Trophoblast cell (in vitro differentiated cells and primary cell): ENCODE results near the gene CCDC97.
A peak's percentile ranks its signal among the peaks of the same experiment; 100 is the strongest.

Experiments
- DNase-seq, 2 donors: peaks; one replicate each; pipeline ENCODE4 v3.0.0-alpha.2; 2016
- H2AFZ ChIP-seq: 2 replicates; pipeline ENCODE4 v1.6.1; 2013; ENCODE audit warnings: low read length, moderate library complexity, mild to moderate bottlenecking; ENCODE audit not compliant: insufficient read depth, poor library complexity
- H2AK5ac ChIP-seq: 2 replicates; pipeline ENCODE4 v1.6.1; 2013; ENCODE audit warnings: mild to moderate bottlenecking, low read length
- H2BK120ac ChIP-seq: 2 replicates; pipeline ENCODE4 v1.6.1; 2013; ENCODE audit warnings: low read length, mild to moderate bottlenecking, moderate library complexity; ENCODE audit not compliant: insufficient read depth, poor library complexity
- H2BK12ac ChIP-seq: 2 replicates; pipeline ENCODE4 v1.6.1; 2013; ENCODE audit warnings: mild to moderate bottlenecking, low read length, moderate library complexity
- H2BK5ac ChIP-seq: 2 replicates; pipeline ENCODE4 v1.6.1; 2013; ENCODE audit warnings: low read length, low read depth, moderate library complexity, mild to moderate bottlenecking; ENCODE audit not compliant: poor library complexity
- H3K14ac ChIP-seq: 2 replicates; pipeline ENCODE4 v1.6.1; 2013; ENCODE audit warnings: mild to moderate bottlenecking, low read length
- H3K18ac ChIP-seq: 2 replicates; pipeline ENCODE4 v1.6.1; 2013; ENCODE audit warnings: mild to moderate bottlenecking, low read length
- H3K23ac ChIP-seq: 2 replicates; pipeline ENCODE4 v1.6.1; 2013; ENCODE audit warnings: low read length
- H3K27ac ChIP-seq: 2 replicates; pipeline ENCODE4 v1.5.1; 2013; ENCODE audit warnings: low read depth, mild to moderate bottlenecking, inconsistent platforms, low read length, moderate library complexity
- H3K27me3 ChIP-seq: 2 replicates; pipeline ENCODE4 v1.6.1; 2013; ENCODE audit warnings: inconsistent platforms, mild to moderate bottlenecking, low read length, moderate library complexity; ENCODE audit not compliant: insufficient read depth
- H3K36me3 ChIP-seq, 2 experiments: 1 replicate in 1 of 2; 2 replicates in 1 of 2; pipeline ENCODE4 v1.6.1; 2013; ENCODE audit warnings: low read length in 2 of 2, mild to moderate bottlenecking in 2 of 2, moderate library complexity in 1 of 2; ENCODE audit not compliant: insufficient read depth in 2 of 2, control insufficient read depth in 1 of 2
- H3K4ac ChIP-seq: 2 replicates; pipeline ENCODE4 v1.6.1; 2013; ENCODE audit warnings: low read depth, mild to moderate bottlenecking, low read length, moderate library complexity
- H3K4me1 ChIP-seq, 2 experiments: 1 replicate in 1 of 2; 2 replicates in 1 of 2; pipeline ENCODE4 v1.6.1; 2013; ENCODE audit warnings: low read length in 2 of 2, mild to moderate bottlenecking in 2 of 2, moderate library complexity in 1 of 2; ENCODE audit not compliant: insufficient read depth in 2 of 2, control insufficient read depth in 1 of 2
- H3K4me2 ChIP-seq: 2 replicates; pipeline ENCODE4 v1.6.1; 2013; ENCODE audit warnings: inconsistent platforms, mild to moderate bottlenecking, low read length, moderate library complexity
- H3K4me3 ChIP-seq: 2 replicates; pipeline ENCODE4 v1.5.1; 2013; ENCODE audit warnings: mild to moderate bottlenecking, low read depth, low read length, inconsistent platforms
- H3K79me1 ChIP-seq: one replicate; pipeline ENCODE4 v1.6.1; 2013; ENCODE audit warnings: low read length
- H3K79me2 ChIP-seq: 2 replicates; pipeline ENCODE4 v1.6.1; 2013; ENCODE audit warnings: low read length, mild to moderate bottlenecking; ENCODE audit not compliant: control insufficient read depth, insufficient read depth, poor library complexity
- H3K9ac ChIP-seq: 2 replicates; pipeline ENCODE4 v1.6.1; 2013; ENCODE audit warnings: mild to moderate bottlenecking, low read length
- H3K9me3 ChIP-seq: 2 replicates; pipeline ENCODE4 v1.6.1; 2013; ENCODE audit warnings: low read depth, mild to moderate bottlenecking, control low read depth, inconsistent platforms, low read length; ENCODE audit not compliant: insufficient read depth
- H4K12ac ChIP-seq: 2 replicates; pipeline ENCODE4 v1.6.1; 2013; ENCODE audit warnings: low read depth, mild to moderate bottlenecking, low read length, moderate library complexity
- H4K8ac ChIP-seq: 2 replicates; pipeline ENCODE4 v1.6.1; 2013; ENCODE audit warnings: low read depth, mild to moderate bottlenecking, low read length, moderate library complexity
- H4K91ac ChIP-seq: one replicate; pipeline ENCODE4 v1.6.1; 2013; ENCODE audit warnings: low read depth, mild to moderate bottlenecking, low read length, moderate library complexity
- WGBS: extraction: QIAGEN DNeasy Blood & Tissue Kit; methylation state at CpG from one replicate; pipeline ENCODE4 v1.1.7; 2013; ENCODE audit warnings: missing lambda C conversion rate; ENCODE audit not compliant: insufficient read length, insufficient coverage; ENCODE audit errors: extremely low coverage; 5-methylcytosine and 5-hydroxymethylcytosine counted together

The CCDC97 gene

DNA sequence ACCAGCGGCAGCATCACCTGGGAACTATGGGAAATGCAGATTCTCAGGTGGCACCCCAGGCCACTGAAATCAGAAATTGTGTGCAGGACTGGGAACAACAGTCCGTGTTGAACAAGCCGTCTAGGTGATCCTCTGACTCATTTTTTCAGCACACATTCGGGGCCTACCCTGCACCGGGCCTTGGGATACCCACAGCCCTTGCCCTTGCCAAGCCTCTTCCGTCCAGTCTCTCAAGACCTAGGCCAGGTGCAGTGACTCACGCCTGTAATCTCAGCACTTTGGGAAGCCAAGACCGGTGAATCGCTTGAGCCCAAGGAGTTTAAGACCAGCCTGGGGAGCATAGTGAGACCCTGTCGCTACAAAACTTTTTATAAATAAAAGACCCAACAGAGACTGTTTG lies 25.5 kb downstream of the CCDC97 start:
- H3K4ac ChIP-seq, result no peak overlapping the region
- H3K9me3 ChIP-seq, result peaks cover 3% of the 10 kb centered on the region
- H3K79me2 ChIP-seq, result no peaks in the 10 kb centered on the region
- no peak overlapping the region for H2BK120ac ChIP-seq
- no peak overlapping the region for H3K14ac ChIP-seq
- H3K23ac ChIP-seq, result no peak overlapping the region
- no peak overlapping the region for H3K27ac ChIP-seq
- DNase-seq, result peak in 1 of 2 donors; percentile 27
- H2AK5ac ChIP-seq, result no peak overlapping the region
- H3K4me3 ChIP-seq, result no peak overlapping the region
- no peak overlapping the region for H2BK5ac ChIP-seq
- no CpG with 5 or more reads among the region's 10 CpGs for WGBS
- no peak overlapping the region for H2BK12ac ChIP-seq
- H4K12ac ChIP-seq, result no peak overlapping the region
- no peaks in the 10 kb centered on the region for H3K27me3 ChIP-seq
- H3K36me3 ChIP-seq, result peaks cover 55 to 59% of the 10 kb centered on the region in 2 experiments
- no peaks in the 10 kb centered on the region for H3K4me1 ChIP-seq
- H4K8ac ChIP-seq, result no peak overlapping the region
- H3K79me1 ChIP-seq, result no peaks in the 10 kb centered on the region
- no peak overlapping the region for H2AFZ ChIP-seq
- H3K18ac ChIP-seq, result no peak overlapping the region
- no peak overlapping the region for H3K9ac ChIP-seq
- no peak overlapping the region for H3K4me2 ChIP-seq
- H4K91ac ChIP-seq, result no peak overlapping the region

DNA sequence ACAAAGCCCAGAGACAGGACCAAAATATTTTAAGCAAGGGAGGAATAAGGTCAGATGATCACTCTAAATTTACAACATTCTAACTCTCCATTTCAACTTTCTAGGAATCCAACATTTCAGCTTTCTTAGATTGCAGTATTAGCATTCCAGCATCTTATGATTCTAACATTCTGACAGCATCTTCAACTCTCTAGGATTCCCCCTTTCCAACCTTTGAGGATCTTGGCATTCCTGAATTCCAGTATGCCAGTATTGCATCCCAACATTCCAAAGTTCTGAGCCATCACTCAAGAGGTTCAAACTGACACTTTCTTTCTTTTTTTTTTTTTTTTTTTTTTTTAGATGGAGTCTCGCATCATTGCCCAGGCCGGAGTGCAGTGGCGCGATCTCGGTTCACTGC lies 30.0 kb downstream of the CCDC97 start:
- H3K36me3 ChIP-seq, result peaks cover 60 to 70% of the 10 kb centered on the region in 2 experiments
- no peaks in the 10 kb centered on the region for H3K4me1 ChIP-seq
- no peak overlapping the region for H2AK5ac ChIP-seq
- H3K9me3 ChIP-seq, result no peaks in the 10 kb centered on the region
- H4K91ac ChIP-seq, result no peak overlapping the region
- no peak overlapping the region for H3K4me3 ChIP-seq
- WGBS, result no CpG with 5 or more reads among the region's 5 CpGs
- DNase-seq, result peak; percentile 51 to 93
- no peak overlapping the region for H3K18ac ChIP-seq
- no peak overlapping the region for H3K27ac ChIP-seq
- no peak overlapping the region for H3K9ac ChIP-seq
- H3K79me2 ChIP-seq, result no peaks in the 10 kb centered on the region
- no peak overlapping the region for H3K23ac ChIP-seq
- no peak overlapping the region for H2BK120ac ChIP-seq
- H3K14ac ChIP-seq, result no peak overlapping the region
- H3K4ac ChIP-seq, result no peak overlapping the region
- H3K4me2 ChIP-seq, result no peak overlapping the region
- no peak overlapping the region for H4K12ac ChIP-seq
- no peak overlapping the region for H2BK5ac ChIP-seq
- no peak overlapping the region for H2BK12ac ChIP-seq
- no peaks in the 10 kb centered on the region for H3K27me3 ChIP-seq
- H4K8ac ChIP-seq, result no peak overlapping the region
- H2AFZ ChIP-seq, result no peak overlapping the region
- H3K79me1 ChIP-seq, result no peaks in the 10 kb centered on the region

DNA sequence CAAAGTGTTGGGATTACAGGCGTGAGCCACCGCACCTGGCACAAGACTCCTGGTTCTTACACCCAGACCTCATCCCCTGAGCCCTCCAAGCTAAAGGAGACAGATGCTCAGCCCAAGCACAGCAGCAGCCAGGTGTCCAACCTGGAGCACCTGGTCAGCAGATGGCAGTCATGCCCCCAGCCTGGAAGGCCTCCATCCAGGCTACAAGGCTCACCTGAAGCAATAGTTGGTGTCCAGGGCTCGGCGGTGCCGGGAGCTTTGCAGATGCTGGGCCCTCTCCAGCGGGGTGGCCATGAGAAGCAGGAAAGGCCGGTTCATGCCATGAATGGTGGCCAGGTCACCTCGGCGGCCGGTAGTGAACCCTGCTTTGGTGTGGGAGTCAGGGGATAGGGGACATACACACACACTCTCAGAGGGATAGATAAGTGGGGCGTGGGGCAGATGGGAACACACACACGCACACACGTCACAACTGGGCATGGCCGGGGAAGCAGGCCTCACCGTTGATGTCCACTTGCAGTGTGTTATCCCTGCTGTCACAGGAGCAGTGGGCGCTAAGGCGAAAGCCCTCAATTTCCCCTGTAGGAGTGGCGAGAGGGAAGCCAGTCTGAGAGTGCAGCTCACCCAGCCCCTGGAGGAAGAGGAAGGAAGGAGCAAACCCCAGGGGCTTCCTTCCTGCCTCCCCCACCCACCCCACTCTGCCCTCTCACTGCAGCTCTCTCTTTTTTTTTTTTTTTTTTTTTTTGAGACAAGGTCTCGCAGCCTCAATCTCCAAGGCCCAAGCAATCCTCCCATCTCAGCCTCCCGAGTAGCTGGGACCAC lies 31.9 kb downstream of the CCDC97 start:
- Histone ChIP-seq H2BK12ac (no peak overlapping the region), H3K14ac (no peak overlapping the region), H3K4ac (no peak overlapping the region), H3K9ac (no peak overlapping the region), H2AK5ac (no peak overlapping the region), H4K12ac (no peak overlapping the region), H3K23ac (no peak overlapping the region), H3K79me1 (no peaks in the 10 kb centered on the region), H4K91ac (no peak overlapping the region), H3K4me3 (no peak overlapping the region), H3K4me2 (no peak overlapping the region), H3K27me3 (no peaks in the 10 kb centered on the region), H2BK5ac (no peak overlapping the region), H2BK120ac (no peak overlapping the region), H4K8ac (no peak overlapping the region), H3K79me2 (no peaks in the 10 kb centered on the region), H3K4me1 (no peaks in the 10 kb centered on the region), H3K18ac (no peak overlapping the region), H3K27ac (no peak overlapping the region), H3K36me3 (peaks cover 61 to 73% of the 10 kb centered on the region in 2 experiments), H3K9me3 (no peaks in the 10 kb centered on the region), H2AFZ (no peak overlapping the region)
- DNase-seq, result peak; percentile 67 to 77
- WGBS, result no CpG with 5 or more reads among the region's 20 CpGs

DNA sequence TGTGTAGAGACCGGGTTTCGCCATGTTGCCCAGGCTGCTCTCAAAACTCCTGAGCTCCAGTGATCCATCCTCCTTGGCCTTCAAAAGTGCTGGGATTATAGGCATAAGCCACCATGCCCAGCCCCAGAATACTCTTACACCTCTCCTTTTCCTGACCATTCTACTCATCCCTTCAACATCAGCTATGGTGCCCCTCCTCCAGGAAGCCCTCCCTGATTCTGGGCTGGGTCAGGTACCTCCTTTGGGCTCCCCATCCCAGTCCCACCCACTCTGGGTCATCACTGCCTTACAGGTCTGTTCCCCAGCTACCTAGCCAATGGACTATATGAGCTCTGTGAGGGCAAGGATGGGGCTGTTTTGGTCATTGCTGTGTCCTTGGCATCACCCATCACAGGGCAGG lies 34.2 kb downstream of the CCDC97 start:
- Histone ChIP-seq H2AK5ac (no peak overlapping the region), H2BK120ac (no peak overlapping the region), H3K36me3 (peaks cover 57 to 65% of the 10 kb centered on the region in 2 experiments), H3K18ac (no peak overlapping the region), H3K4me1 (no peaks in the 10 kb centered on the region), H2AFZ (no peak overlapping the region), H4K8ac (no peak overlapping the region), H3K9me3 (no peaks in the 10 kb centered on the region), H3K14ac (no peak overlapping the region), H4K12ac (no peak overlapping the region), H4K91ac (no peak overlapping the region), H3K79me2 (no peaks in the 10 kb centered on the region), H3K23ac (no peak overlapping the region), H3K79me1 (no peaks in the 10 kb centered on the region), H3K27ac (no peak overlapping the region), H2BK5ac (no peak overlapping the region), H3K4ac (no peak overlapping the region), H3K4me2 (no peak overlapping the region), H3K27me3 (no peaks in the 10 kb centered on the region), H3K9ac (no peak overlapping the region), H3K4me3 (no peak overlapping the region), H2BK12ac (no peak overlapping the region)
- DNase-seq, result no peak
- WGBS, result no CpG with 5 or more reads among the region's 2 CpGs
